H1 (cell line): Measurements from ENCODE around the gene DHRS1. TPM values are rescaled to one million over a fixed set of nuclear protein-coding genes. Genes with fewer than 3 reads are reported as not detected.

ENCODE experiments used
- CHD2 ChIP-seq: IDR thresholded peaks from 2 replicates; pipeline ENCODE4 v1.6.1; 2012; ENCODE audit warnings: low read length, improper control_type of control experiment
- RFX5 ChIP-seq: IDR thresholded peaks from 2 replicates; pipeline ENCODE4 v1.6.1; 2011; ENCODE audit warnings: low read depth, low read length, improper control_type of control experiment, borderline replicate concordance
- SUZ12 ChIP-seq: fragments of 200-600 bp; sonication (generic); IDR thresholded peaks from 2 replicates; pipeline ENCODE4 v1.6.1; 2012; ENCODE audit warnings: mild to moderate bottlenecking, inconsistent platforms, low read length, moderate library complexity, mixed read lengths
- polyA plus RNA-seq, 7 experiments: library from polyadenylated mRNA; depleted of rRNA in 3 of 7; stranded (reverse) in 5 of 7; unstranded in 2 of 7; fragments of >200 nt in 5 of 7; fragments of 200-250 nt in 2 of 7; gene quantifications; 1 replicate in 5 of 7; 2 replicates in 1 of 7; 4 replicates in 1 of 7; pipeline versions ENCODE4 v1.2.1 to v1.2.3, GENCODE V29; 2011 to 2013; ENCODE audit warnings: missing spikeins in 2 of 7, mixed read lengths in 2 of 7
- total RNA-seq: library from RNA; stranded (reverse); fragmentation: NEBNext Ultra II Directional; extraction: Animal tissue kit (Norgen Biotek cat#: 25700); gene quantifications from 2 replicates; pipeline ENCODE4 v1.2.1, GENCODE V29; 2021

The DHRS1 gene
- total and polyA plus RNA-seq, 2 of the 8 experiments (the other 6 are each of a cell fraction or from before 2014, with no cell fraction given): 8.8 to 31.7 TPM

GRCh38 chr14:24325041-24325530 lies 25.5 kb upstream of the DHRS1 start (continued):
- TF ChIP-seq CHD2 (no peak), SUZ12 (no peak), RFX5 (no peak)
